OCI-LY1 (cell line): ENCODE measurements around the gene STAG2.

Experiments used
- H2AFZ ChIP-seq: fragments of 200-600 bp; sonication (generic), shearing (Covaris generic); 2 replicates; pipeline ENCODE4 v1.6.0; 2014; ENCODE audit warnings: antibody characterized with exemption, mild to moderate bottlenecking, low read length
- H3F3A ChIP-seq: fragments of 200-600 bp; sonication (generic), shearing (Covaris generic); 2 replicates; pipeline ENCODE4 v1.6.0; 2014; ENCODE audit warnings: mild to moderate bottlenecking, antibody characterized with exemption, low read length, moderate library complexity; ENCODE audit not compliant: insufficient read depth
- H3K27ac ChIP-seq: fragments of 200-600 bp; sonication (generic); 2 replicates; pipeline ENCODE4 v1.5.1; 2014; ENCODE audit warnings: low read length, mixed run types, mild to moderate bottlenecking, low read depth; ENCODE audit not compliant: poor library complexity, severe bottlenecking
- H3K27me3 ChIP-seq: fragments of 200-600 bp; sonication (generic); 2 replicates; pipeline ENCODE4 v1.6.0; 2014; ENCODE audit warnings: antibody characterized with exemption, mild to moderate bottlenecking, low read length, moderate library complexity; ENCODE audit not compliant: insufficient read depth
- H3K36me3 ChIP-seq: fragments of 200-600 bp; sonication (generic); 2 replicates; pipeline ENCODE4 v1.6.1; 2014; ENCODE audit warnings: mild to moderate bottlenecking, antibody characterized with exemption, low read length, moderate library complexity, mixed read lengths; ENCODE audit not compliant: insufficient read depth
- H3K4me1 ChIP-seq: fragments of 200-600 bp; sonication (generic); 2 replicates; pipeline ENCODE4 v1.5.1; 2014; ENCODE audit warnings: mild to moderate bottlenecking, low read length, moderate library complexity; ENCODE audit not compliant: insufficient read depth, severe bottlenecking
- H3K4me2 ChIP-seq: fragments of 200-600 bp; sonication (generic), shearing (Covaris generic); 2 replicates; pipeline ENCODE4 v1.6.1; 2014; ENCODE audit warnings: low read length
- H3K4me3 ChIP-seq: fragments of 200-600 bp; sonication (generic); 2 replicates; pipeline ENCODE4 v1.5.1; 2014; ENCODE audit warnings: low read length, low read depth, mild to moderate bottlenecking, mixed read lengths; ENCODE audit not compliant: poor library complexity, severe bottlenecking
- H3K79me2 ChIP-seq: fragments of 200-600 bp; shearing (Covaris generic); 2 replicates; pipeline ENCODE4 v1.6.1; 2016; ENCODE audit warnings: mixed run types, low read length, mixed read lengths; ENCODE audit not compliant: insufficient read depth
- H3K9ac ChIP-seq: fragments of 200-600 bp; sonication (generic), shearing (Covaris generic); 2 replicates; pipeline ENCODE4 v1.6.1; 2014; ENCODE audit warnings: mild to moderate bottlenecking, low read length, mixed read lengths
- H3K9me2 ChIP-seq: fragments of 200-600 bp; sonication (generic), shearing (Covaris generic); 2 replicates; pipeline ENCODE4 v1.6.1; 2014; ENCODE audit warnings: low read depth, mild to moderate bottlenecking, low read length, mixed read lengths
- H3K9me3 ChIP-seq: fragments of 200-600 bp; shearing (Covaris generic); 2 replicates; pipeline ENCODE4 v1.6.1; 2014; ENCODE audit warnings: low read length, mixed read lengths
- H4K20me1 ChIP-seq: fragments of 200-600 bp; sonication (generic), shearing (Covaris generic); 2 replicates; pipeline ENCODE4 v1.6.0; 2016; ENCODE audit warnings: mild to moderate bottlenecking, low read length; ENCODE audit not compliant: insufficient read depth
- EZH2 ChIP-seq: fragments of 200-600 bp; sonication (generic), shearing (Covaris generic); IDR thresholded peaks from 2 replicates; pipeline ENCODE4 v1.8.0; 2017; ENCODE audit warnings: borderline replicate concordance, mixed run types, mild to moderate bottlenecking, antibody characterized with exemption, low read length, moderate library complexity, mixed read lengths
- TF ChIP-seq, protein P1 (sequence below): fragments of 200-600 bp; sonication (generic), shearing (Covaris generic); IDR thresholded peaks from 2 replicates; pipeline ENCODE4 v1.5.1; 2017; ENCODE audit warnings: mild to moderate bottlenecking, antibody characterized with exemption, low read length, moderate library complexity, mixed read lengths

Gene STAG2

DNA sequence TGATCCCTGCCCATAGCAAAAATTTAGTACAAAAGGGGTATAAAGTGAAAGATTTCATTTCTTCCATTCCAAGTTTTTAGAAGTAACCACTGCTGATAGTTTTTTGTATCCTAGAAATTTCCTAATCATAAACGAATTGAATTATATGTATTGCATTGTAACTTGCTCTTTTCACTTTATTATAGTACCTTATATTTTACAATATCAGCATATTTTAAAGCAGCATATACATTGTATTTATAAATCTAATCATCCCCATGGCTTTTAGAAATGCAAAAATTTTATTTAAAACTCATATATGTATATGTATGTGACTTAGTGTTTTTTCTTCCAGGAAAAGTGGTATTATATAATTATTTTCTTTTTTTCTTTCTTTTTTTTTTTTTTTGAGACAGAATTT lies 27.7 kb downstream of the STAG2 start:
- H3K4me1 ChIP-seq: no peaks in the 10 kb centered on the region
- H2AFZ ChIP-seq: no peak overlapping the region
- no peaks in the 10 kb centered on the region for H3F3A ChIP-seq
- peaks cover 95% of the 10 kb centered on the region for H3K79me2 ChIP-seq
- no peak overlapping the region for H3K27ac ChIP-seq
- H3K4me2 ChIP-seq: no peak overlapping the region
- H3K9me3 ChIP-seq: no peaks in the 10 kb centered on the region
- H4K20me1 ChIP-seq: no peaks in the 10 kb centered on the region
- H3K4me3 ChIP-seq: no peak overlapping the region
- no peak overlapping the region for H3K9ac ChIP-seq
- peaks cover 16% of the 10 kb centered on the region for H3K36me3 ChIP-seq
- no peaks in the 10 kb centered on the region for H3K9me2 ChIP-seq
- no peak for TF ChIP-seq EZH2
- TF ChIP-seq, protein P1, sequence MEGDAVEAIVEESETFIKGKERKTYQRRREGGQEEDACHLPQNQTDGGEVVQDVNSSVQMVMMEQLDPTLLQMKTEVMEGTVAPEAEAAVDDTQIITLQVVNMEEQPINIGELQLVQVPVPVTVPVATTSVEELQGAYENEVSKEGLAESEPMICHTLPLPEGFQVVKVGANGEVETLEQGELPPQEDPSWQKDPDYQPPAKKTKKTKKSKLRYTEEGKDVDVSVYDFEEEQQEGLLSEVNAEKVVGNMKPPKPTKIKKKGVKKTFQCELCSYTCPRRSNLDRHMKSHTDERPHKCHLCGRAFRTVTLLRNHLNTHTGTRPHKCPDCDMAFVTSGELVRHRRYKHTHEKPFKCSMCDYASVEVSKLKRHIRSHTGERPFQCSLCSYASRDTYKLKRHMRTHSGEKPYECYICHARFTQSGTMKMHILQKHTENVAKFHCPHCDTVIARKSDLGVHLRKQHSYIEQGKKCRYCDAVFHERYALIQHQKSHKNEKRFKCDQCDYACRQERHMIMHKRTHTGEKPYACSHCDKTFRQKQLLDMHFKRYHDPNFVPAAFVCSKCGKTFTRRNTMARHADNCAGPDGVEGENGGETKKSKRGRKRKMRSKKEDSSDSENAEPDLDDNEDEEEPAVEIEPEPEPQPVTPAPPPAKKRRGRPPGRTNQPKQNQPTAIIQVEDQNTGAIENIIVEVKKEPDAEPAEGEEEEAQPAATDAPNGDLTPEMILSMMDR: no peak
- no peaks in the 10 kb centered on the region for H3K27me3 ChIP-seq

DNA sequence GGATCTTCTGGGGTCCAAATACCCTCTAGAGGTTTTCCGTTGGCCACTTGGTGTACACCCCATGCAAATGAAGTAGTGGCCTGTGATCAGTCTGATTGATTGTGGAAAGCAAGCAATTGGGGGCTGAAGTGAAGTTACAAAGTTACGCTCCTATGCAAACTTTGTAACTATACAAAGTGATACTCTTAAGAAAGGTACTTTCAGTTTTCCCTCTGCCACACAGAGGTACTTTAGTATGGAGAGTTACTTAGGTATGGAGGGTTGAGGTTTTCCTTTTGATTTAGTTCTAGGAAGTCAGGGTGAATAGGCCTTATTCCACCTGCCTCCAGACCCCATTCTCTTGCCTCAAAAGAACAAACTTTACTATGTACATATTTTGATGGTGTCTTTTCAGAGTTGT lies 28.7 kb downstream of the STAG2 start:
- no peak overlapping the region for H2AFZ ChIP-seq
- H3K79me2 ChIP-seq: peaks cover 95% of the 10 kb centered on the region
- TF ChIP-seq, protein P1: no peak
- no peak for TF ChIP-seq EZH2
- H3F3A ChIP-seq: no peaks in the 10 kb centered on the region
- no peak overlapping the region for H3K4me3 ChIP-seq
- H3K9me3 ChIP-seq: no peaks in the 10 kb centered on the region
- H3K4me1 ChIP-seq: no peaks in the 10 kb centered on the region
- H3K4me2 ChIP-seq: no peak overlapping the region
- H3K9me2 ChIP-seq: no peaks in the 10 kb centered on the region
- no peaks in the 10 kb centered on the region for H3K27me3 ChIP-seq
- peaks cover 16% of the 10 kb centered on the region for H3K36me3 ChIP-seq
- H4K20me1 ChIP-seq: no peaks in the 10 kb centered on the region
- H3K27ac ChIP-seq: no peak overlapping the region
- no peak overlapping the region for H3K9ac ChIP-seq

DNA sequence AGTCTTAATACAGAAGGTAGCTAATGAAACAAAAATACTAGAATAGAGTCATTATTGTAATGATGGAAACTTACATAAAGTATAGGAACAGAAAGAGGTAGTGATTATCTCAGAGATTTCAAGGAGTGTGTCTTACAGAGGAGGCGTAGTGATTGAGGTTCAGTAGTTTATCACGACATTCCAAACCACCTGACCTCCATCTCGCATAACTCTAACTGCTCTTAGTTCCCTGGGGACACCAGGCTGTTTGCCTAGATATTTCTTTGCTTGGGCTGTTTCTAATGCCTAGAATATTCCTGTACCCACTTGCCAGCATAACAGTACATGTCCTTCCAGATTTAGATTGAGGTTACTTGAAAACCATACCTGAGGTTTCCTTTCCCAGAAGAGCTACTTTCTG lies 29.1 kb downstream of the STAG2 start:
- no peak overlapping the region for H3K4me2 ChIP-seq
- H4K20me1 ChIP-seq: no peaks in the 10 kb centered on the region
- H3K9ac ChIP-seq: no peak overlapping the region
- no peaks in the 10 kb centered on the region for H3K27me3 ChIP-seq
- H3K27ac ChIP-seq: no peak overlapping the region
- no peak overlapping the region for H3K4me3 ChIP-seq
- H3K79me2 ChIP-seq: peaks cover 94% of the 10 kb centered on the region
- H2AFZ ChIP-seq: no peak overlapping the region
- no peaks in the 10 kb centered on the region for H3K9me3 ChIP-seq
- no peaks in the 10 kb centered on the region for H3F3A ChIP-seq
- no peaks in the 10 kb centered on the region for H3K4me1 ChIP-seq
- H3K9me2 ChIP-seq: no peaks in the 10 kb centered on the region
- H3K36me3 ChIP-seq: peaks cover 16% of the 10 kb centered on the region
- TF ChIP-seq EZH2: no peak
- TF ChIP-seq, protein P1: no peak
